NCI-H524 (cell line): ENCODE data around the gene PLXNC1.
A peak's percentile ranks its signal among the peaks of the same experiment; 100 is the strongest.

Source experiments
- DNase-seq, 2 experiments: peaks; one replicate each; lab custom pipeline; 2025; lab: John Stamatoyannopoulos, UW

PLXNC1 gene

DNA sequence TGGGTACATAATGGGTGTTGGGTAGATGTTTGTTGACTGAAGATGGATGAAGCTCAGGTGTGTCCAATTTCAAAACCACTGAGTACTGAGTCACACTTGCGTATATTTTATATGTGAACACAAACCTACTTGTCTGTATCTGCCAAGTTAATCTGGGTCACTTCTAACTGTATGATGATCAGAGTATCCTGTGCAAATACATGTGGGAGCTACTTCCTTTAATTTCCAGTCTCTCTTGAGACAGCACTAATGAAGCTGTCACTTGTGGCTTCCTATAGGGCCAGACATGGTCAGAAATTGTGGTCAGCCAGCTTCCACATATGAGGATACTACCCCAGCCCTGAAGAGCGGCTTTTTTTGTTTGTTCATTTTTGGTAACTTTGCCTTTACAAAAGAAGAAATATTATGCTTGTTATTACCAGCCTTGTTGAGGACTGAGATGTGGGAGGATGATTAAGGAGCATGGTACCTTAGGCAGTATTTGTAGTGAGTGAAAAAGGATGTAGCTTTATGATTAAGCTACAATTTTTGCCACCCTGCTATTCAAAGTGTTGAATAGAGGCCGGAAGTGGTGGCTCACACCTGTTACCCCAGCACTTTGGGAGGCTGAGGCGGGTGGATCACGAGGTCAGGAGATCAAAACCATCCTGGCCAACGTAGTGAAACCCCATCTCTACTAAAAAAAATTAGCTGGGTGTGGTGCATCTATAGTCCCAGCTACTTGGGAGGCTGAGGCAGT lies 32.4 kb downstream of the PLXNC1 start:
- no peak for DNase-seq

DNA sequence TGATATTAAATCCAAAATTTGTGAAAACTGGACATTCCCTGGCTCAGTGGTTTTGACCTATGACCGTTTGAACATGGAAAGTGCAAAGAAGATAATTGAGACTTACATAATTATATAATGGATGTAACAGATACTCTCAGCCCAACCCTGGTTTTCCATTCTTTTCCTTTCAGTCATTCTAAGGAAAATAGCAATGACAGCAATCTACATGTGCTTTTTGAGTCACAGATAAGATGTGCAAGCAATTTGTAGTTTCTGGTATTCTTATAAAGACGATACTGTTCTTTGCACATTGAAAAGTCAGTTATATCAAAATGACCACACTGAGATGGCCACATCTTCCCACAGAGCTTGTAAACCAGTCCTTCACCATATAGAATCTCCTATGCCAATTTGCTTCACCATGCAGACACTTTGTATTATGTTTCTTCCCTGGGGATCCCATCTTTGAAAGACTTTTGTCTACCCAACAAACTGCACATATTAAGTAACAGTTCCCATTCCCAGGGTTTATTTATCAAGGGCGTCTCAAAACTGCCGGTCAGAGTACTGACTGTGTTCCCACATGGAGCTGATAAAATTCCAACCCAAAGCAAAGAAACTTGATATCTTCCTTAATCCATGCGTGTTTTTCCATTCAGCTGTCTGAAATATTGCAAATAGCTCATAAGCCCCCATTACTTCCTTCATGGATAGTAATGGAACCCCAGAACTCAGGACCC lies 34.8 kb downstream of the PLXNC1 start:
- DNase-seq: no peak

DNA sequence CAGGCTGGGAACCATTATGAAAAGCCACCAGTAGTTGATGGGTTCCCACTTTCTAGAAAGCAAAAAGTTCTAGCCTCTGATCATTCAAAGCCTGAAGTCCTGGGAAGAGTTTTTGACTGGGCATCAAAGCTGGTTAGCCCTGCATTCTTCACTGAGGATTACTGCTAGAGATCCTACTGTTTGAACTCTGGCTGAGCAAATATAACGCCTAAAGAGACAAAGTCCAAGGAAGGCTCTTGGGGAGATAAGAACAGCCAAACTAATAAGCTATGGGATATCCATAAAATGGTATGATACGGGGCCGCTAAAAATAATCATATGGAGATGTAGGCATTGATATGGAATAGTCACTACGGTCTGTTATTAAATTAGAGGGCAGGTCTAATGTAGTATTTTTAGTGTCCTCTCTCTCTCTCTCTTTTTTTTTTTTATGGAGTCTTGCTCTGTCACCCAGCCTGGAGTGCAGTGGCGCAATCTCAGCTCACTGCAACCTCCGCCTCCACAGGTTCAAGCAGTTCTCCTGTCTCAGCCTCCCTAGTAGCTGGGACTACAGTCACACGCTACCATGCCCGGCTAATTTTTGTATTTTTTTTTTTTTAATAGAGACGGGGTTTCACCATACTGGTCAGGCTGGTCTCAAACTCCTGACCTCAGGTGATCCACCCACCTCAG lies 35.5 kb downstream of the PLXNC1 start:
- DNase-seq: no peak

DNA sequence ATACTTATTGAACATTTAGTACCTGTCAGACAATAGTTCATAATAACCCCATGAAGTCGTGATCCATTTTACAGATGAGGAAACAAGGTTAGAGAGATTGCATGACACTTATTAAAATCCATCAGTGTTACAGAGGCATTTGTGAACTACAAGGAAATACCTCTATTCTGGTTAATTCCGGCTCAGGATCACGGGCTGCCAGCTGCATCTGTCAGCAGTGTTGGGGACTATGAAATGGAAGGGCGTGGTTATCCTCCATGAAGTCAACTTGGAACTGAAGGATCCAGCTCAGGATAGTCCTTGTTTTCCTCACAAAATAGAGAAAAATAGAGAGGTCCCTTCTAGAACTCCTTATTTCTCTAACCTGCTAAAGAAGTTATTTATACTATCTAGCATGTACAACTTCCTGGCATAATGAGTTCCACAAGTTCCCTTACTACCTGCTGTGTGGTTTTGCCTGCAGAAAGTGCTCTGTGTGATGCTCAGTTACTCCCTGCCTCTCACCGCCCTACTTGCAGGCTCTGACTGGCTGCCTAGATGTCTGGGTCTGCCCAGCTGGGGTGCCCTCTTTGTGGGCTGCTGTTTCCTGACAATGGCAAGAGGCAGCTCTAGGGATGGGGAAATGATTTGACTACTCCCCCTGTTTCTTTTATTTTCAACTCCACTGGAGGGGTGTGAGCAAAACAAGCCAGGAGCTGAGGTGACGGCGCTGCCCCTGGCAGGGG lies 36.8 kb downstream of the PLXNC1 start:
- peak in 1 of 2 experiments; percentile 2 for DNase-seq

DNA sequence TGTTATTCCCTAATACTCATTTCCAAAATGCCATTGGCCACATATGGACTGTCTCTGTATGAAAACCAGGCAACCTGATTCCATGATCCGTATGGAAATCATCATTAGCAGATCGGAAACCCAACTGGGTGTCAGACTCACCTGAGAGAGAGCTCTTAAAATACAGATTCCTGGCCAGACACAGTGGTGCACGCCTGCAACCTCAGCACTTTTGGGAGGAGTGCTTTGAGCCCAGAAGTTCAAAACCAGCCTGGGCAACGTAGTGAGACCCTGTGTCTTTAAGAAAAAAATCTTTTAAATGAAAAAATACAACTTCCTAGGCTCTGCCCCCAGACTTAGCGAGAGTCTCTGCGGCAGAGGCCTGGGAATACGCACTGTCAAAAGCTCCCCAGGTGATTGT lies 37.4 kb downstream of the PLXNC1 start:
- no peak for DNase-seq

DNA sequence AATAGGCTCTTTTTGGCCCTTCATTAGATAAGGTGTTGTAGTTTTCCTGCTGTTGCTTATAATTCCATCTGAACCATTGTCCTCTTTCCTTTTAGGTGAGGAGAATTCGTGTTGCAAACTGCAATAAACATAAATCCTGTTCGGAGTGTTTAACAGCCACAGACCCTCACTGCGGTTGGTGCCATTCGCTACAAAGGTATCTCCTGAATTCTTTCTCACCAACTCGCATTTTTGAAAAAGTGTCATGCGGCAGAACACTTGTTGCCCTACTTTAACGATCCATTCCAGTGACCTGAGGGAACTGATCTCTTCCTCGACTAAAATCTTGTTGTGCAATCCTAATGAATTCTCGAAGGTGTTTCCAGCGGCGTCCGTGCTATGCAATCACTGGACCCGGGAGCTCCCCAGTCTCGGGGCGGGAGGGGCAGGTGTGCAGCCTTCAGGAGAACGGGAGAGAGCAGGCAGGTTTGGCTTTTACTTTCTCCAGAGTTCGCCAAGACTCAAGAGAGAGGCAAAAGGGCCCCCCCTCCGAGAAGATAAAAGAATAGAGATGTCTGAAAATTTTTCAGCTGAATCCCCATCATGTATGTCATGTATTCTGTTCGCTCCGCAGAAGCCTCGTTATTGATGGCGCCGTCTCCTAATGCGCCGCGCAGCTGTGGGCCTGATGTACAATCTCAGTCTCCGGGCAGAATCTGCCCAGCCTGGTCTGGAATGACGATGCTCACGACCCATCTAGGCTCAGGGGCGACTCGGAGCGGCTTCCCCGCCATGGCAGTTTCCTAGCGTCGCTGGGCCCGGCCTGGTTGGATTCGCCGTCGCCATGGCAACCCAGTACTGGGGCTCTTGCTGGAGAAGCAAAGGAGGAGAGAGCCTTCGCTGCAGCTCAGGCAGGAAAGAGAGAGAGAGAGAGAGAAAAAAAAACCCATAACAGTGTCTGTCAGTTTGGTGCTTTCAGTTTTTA lies 38.2 kb downstream of the PLXNC1 start:
- DNase-seq: peak; percentile 87 to 94

DNA sequence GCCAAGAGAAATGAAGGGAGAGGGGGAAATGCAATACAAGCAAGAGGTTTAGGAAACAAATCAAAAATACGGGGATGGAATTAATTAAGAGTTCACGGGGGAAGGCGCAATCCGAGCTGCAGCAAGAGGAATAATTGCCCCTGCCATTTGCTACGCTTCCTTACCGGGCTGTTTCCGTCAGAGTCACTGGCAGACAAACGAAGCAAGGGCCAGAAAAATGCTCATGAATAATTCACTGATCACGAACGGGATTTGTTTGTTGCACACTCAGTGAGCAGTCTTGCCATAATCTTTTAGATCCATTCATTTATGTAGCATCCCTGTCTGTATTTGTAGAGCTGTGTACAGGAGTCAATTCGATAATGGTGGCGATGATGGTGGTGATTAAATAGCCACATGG lies 39.0 kb downstream of the PLXNC1 start:
- peak in 1 of 2 experiments; percentile 48 for DNase-seq

DNA sequence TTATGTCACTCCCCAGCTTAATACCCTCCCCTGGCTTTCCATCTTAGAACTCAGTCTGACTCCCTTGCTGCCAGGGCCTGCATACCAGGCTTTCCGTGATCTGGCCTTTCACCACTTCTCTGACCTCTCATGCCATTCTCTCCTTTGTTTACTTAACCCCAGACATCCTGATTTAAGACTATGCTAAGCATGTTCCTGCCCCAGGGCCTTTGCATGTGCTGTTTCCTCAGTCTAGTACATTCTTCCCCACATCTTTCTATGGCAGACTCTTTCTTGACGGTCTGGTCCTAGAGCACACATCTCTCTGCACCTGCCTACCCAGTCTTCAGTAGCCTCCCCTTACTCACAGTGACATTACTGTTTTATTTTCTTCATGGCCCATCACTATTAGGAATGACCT lies 42.2 kb downstream of the PLXNC1 start:
- no peak for DNase-seq

DNA sequence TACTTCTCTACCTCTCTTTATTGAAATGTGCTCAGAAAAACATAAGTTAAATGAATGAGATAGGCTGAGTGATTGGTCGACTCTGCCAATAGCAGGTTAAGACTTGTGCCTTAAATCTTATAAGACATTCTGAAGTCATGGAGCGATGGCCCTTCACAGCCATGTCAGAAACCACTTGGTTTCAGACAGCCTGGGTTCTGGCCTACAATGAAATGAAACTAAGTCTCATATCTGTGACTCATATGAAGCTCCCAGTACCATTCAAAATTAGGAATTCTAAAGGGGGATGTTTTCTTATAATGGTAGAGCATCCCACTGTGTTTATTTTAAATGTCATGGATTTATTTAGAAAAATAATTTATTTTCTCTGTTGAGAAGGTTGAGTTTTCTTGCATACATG lies 42.6 kb downstream of the PLXNC1 start:
- DNase-seq: no peak

DNA sequence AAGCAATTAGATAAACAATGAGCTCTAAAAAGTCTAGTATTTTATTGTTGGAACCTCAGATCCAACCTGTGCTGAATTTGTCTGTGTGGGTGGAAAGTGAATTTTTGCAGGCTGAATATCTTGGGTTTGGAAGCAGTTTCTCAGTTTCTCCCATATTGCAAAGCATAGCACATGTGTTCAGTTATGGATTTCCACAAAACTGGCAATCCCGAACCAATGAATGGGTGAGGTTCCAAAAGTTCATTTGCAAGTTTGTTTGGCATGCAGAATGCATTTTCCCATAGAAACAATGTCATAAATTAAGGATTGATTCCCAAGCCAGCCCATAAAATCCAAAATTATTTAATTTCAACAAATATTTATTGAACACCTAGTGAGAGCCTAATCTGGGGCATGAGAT lies 43.4 kb downstream of the PLXNC1 start:
- DNase-seq: no peak

DNA sequence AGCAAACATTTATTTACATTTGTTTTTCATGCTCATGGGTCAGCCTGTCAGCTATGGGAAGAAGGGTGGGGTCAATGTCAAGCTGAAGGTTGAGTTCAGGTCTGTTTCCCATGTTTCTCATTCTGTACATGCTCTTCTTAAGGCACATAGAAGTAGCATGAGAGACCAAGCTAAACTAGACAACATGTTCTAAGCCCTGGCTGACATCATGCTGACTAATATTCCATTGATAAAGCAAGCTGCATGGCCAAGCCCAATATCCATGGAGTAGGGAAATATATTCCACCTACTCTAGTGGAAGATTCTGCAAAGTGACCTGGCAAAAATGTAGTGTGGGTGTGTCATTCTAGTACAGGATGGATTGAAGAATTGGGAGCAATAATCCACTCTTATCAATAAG lies 44.1 kb downstream of the PLXNC1 start:
- no peak for DNase-seq

DNA sequence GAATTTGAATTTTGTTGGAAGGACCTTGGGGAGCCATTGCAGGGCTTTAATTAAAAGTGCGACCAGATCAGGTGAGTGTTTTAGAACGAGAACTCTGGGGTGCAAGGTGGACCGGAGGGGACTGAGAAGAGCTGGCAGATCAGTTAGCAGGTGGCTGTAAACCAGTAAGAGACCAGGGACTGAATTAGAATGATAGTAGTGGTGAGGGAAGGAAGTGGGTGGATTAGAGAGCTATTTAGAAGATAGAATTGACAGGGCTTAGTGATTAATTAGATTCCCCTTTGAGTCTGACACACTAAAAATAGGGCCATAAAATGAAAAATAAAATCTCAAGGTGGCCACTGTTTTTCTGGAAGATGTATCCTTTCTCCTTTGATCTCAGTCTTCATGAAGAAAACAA lies 44.8 kb downstream of the PLXNC1 start:
- DNase-seq: no peak

DNA sequence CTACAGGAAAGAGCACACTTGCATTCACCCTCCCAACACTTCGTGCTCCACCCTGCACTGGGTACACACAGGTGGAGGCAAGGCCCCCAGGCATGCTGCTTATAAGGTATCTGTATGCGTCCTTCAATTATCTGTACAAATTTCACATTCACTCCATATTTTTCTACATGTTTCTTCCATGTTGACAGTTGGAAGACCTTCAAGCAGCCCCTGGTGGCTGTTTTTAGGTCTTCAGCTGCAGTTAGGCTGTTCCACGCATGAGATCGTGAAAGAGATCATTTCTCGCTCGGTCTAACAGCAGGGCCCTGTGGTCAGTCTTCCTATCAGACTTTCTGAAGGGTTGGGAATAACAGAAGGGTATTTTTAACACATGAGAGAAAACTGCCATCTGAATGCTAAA lies 47.1 kb downstream of the PLXNC1 start:
- no peak for DNase-seq

DNA sequence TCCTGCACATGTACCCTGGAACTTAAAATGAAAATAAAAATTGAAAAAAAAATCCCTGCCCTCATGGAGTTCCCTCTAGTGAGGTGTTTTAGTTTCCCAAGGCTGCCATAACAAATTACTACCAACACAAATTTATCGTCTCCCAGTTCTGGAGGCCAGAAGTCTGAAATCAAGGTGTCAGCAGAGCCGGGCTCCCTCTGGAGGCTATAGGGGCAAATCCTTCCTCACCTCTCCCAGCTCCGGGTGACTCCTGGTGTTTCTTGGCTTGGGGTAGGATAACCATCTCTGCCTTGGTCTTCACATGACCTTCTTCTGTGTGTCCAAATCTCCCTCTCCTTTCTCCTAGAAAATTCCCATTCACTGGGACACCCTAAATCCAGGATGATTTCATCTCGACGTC lies 50.1 kb downstream of the PLXNC1 start:
- DNase-seq: no peak

DNA sequence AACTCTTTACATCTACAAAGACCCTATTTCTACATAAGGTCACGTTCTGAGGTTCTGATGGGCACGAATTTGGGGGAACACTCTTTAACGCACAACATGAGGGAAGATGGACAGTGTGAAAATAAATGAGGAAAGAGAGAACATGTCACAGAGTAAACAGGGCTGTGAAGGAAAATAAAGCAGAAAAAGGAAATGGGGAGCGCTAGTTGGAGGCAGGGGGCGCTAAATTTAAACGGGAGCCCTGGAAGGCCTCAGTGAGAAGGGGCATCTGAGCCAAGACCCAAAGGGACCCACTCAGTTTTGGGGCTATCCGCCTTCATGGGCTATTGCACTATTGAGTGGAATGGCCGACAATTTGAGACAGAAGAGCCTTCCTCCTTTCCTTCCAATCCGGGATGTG lies 50.5 kb downstream of the PLXNC1 start:
- DNase-seq: no peak

DNA sequence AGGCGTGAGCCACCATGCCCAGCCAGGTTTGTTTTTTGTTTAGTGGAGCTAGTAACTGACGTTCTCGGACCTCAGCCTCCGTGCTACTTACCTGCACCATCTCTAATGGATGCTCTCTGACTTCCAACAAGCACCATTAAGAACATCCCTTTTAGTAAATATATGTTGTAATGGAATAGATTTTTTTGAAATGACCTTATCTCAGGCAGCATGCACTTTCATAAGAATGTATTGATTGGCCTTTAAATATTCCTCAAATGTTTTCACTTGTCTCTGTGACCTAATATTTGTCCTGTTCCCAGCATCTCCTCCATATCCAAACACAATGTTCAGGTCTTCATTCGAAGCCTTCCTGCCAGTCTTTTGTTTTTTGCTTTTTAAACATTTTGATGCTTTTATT lies 51.7 kb downstream of the PLXNC1 start:
- DNase-seq: no peak

DNA sequence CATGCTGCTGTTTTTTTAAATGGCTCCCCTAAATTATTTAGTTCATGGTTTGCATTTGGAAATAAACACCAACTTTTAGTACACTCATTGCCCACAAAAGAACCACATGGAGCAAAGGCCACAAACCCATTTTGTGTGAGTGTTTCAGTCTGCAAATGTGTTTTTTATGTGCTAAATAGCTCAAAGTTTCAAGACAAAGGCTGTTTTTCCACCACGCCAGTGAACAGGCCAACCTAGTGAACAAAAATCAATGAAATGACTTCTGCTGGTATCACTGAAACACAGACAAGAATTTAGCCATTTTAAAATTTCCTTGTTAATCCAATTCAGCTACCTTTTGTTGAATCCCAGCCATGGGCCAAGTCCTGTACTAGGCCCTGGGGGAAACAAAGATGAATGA lies 52.3 kb downstream of the PLXNC1 start:
- DNase-seq: no peak

DNA sequence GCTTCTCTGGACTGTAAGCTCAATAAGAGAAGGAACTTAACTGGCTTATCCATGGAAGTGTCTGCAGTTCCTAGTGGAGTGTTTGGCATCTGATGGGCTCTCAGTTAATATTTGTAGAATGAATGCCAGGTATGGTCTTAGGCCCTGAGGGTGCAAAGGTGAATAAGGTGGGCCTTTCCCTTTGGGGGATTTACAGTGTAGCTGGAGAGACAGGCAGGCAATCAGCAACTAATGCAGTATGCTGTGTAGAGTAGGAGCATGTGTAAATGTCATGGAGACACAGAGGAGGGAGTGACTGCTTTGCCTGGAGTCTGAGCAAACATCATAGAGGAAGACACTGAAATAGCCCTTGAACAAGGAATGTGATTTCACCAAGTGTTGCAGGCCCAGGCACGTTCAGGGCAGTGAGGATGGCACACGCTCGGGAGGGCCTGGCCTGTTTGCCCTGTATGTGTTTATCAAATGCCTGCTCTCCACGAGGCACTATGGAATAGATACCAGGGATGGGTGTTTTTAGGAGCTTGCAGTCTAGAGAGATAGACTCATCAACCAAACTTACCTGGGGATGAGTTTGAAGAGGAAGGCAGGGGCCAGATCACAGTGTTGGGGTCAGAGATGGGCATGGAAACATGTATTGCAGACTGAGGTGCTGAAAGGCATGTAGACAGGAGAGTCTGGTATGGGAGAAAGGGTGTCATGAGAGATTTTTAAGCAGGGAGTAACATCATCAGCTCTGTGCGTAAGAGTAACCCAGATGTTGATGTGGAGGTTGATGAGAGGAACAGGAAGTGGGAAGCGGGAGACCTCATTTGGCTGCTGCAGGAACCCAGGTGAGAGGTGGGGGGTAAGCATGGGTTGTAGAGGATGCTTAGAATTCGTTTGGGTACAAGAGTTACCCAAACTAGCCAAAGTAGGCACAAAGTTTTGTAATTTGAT lies 54.1 kb downstream of the PLXNC1 start:
- DNase-seq: no peak

DNA sequence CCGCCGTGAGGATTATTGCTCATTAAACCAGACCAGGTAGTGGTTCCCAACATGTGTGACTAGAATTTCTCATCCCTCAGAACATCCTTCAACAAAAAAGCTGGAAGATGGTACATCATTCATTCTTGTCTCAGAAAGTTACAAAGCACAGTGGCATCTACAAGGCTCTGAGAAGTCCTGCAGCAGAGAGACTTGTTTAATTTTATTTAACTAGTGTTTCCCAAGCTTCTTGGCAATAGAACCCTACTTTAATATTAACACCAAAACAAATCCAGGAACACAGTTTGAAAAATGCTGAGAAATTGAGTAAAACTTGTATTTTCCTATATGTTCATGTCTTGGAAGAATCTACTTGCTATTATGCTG lies 54.8 kb downstream of the PLXNC1 start:
- no peak for DNase-seq

DNA sequence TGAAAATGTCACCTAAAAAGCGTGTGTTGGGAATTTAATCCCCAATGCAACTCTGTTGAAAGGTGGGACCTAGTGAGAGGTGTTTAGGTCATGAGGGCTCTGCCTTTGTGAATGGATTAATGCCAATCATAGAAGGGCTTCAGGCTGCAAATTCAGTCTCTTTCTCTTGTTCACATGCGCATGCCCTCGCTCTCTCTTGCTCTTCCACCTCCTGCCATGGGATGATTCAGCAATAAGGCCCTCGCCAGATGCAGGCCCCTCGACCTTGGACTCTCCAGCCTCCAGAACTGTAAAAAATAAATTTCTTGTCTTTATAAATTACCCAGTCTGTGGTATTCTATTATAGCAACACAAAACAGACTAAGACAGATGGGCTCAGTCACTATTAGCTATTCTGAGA lies 55.4 kb downstream of the PLXNC1 start:
- no peak for DNase-seq
